ENCODE data around the gene RIMBP2. TPM values are rescaled to one million over a fixed set of nuclear protein-coding genes. Genes with fewer than 3 reads are reported as not detected.

The RIMBP2 gene
- total and polyA plus RNA-seq, 9 of the 15 experiments (the other 6 are each of a cell fraction or from before 2014, with no cell fraction given) = not detected

GRCh38 chr12:130447655-130447965 lies 268.5 kb downstream of the RIMBP2 start:
- ATAC-seq (no peak), FAIRE-seq (no peak), DNase-seq (ENCODE audit: extremely low read depth in 1 of 4, low spot score in 3 of 4) (no peak)

More at GRCh38 chr12:130447655-130447965, 268.5 kb downstream of the RIMBP2 start:
- in situ Hi-C loops (cut with MboI) = no loop called here
- peaks cover 3% of the 10 kb centered on the region for H3K9me1 ChIP-seq (ENCODE audit: control insufficient read depth, insufficient read depth, low read length)
- H3K79me2 ChIP-seq (ENCODE audit: control insufficient read depth, insufficient read depth, low read length) = no peaks in the 10 kb centered on the region
- H3K9me3 ChIP-seq (replicated peaks; ENCODE audit: control insufficient read depth, insufficient read depth, low read depth, low read length) = no peaks in the 10 kb centered on the region
- H3K4me1 ChIP-seq (replicated peaks in 1 of 2; ENCODE audit: control insufficient read depth in 2 of 2, insufficient read depth in 2 of 2, low read length in 2 of 2) = peaks cover 0 to 13% of the 10 kb centered on the region in 2 experiments; a peak in 2 of 5 replicates
- H3K4me3 ChIP-seq = no peak overlapping the region
- TF ChIP-seq ZNF212 (CRISPR knock-in tag; IDR thresholded peaks at IDR 0.05) (no peak), TAF1 (IDR thresholded peaks at IDR 0.05; ENCODE audit: control insufficient read depth, extremely low read depth, insufficient read depth, low read length, severe bottlenecking) (no peak), THRA (IDR thresholded peaks at IDR 0.05) (no peak), ZNF217 (CRISPR knock-in tag; IDR thresholded peaks at IDR 0.05) (no peak), U2AF1 (optimal IDR thresholded peaks at IDR 0.05; ENCODE audit: low read depth, low read length) (no peak), HOXB6 (CRISPR knock-in tag; IDR thresholded peaks at IDR 0.05; ENCODE audit: borderline replicate concordance) (no peak), TCF3 (CRISPR knock-in tag; IDR thresholded peaks at IDR 0.05) (no peak), ZNF655 (CRISPR knock-in tag; IDR thresholded peaks at IDR 0.05) (no peak)
- no peak overlapping the region for H3K4me2 ChIP-seq (ENCODE audit: insufficient read depth, low read length)
- 0% methylated on average over 11 of the region's 11 CpGs for whole genome bisulfite sequencing (ENCODE audit: insufficient coverage, low coverage, missing lambda C conversion rate)
- POLR2A ChIA-PET = no interaction called here
- H4K20me1 ChIP-seq (replicated peaks; ENCODE audit: control insufficient read depth, insufficient read depth, low read length) = 0 out of 2 replicates have a peak, but pooled peaks cover 2% of the 10 kb centered on the region
- CTCF ChIA-PET (ENCODE audit: low intra/inter-chr PET ratio) = no interaction called here
- H3K9ac ChIP-seq (ENCODE audit: insufficient read depth in 1 of 2, low read depth in 2 of 2, low read length in 2 of 2) = no peak overlapping the region
- H3K27me3 ChIP-seq (ENCODE audit: control insufficient read depth in 2 of 2, insufficient read depth in 2 of 2, low read length in 2 of 2) = peaks cover 10 to 82% of the 10 kb centered on the region in 2 experiments; a peak in 4 of 5 replicates
- intact Hi-C loops (cut with micrococcal nuclease) = no loop called here
- H2AFZ ChIP-seq (ENCODE audit: low read depth, low read length) = no peak overlapping the region
- BruUV-seq (replicated peaks) = no TSS peak
- no peak overlapping the region for H3K27ac ChIP-seq (ENCODE audit: extremely low read depth, low read depth, low read length)
- H3K36me3 ChIP-seq (ENCODE audit: control insufficient read depth, insufficient read depth, low read length) = no peaks in the 10 kb centered on the region

Measured in K562 (cell line).